ENCODE data around the gene AFG1L. TPM values are rescaled to one million over a fixed set of nuclear protein-coding genes. Genes with fewer than 3 reads are reported as not detected.
"Not testable (repeated sequence)": the region's sequence is repeated elsewhere in the genome, so short reads cannot be mapped to it uniquely, and the experiment has no call there.

The AFG1L gene
- total RNA-seq (2022) (7.2 and 10.2 TPM in 2 replicates), Bru-seq, nascent RNA (percentile 56 among the genes with signal in this experiment), BruChase-seq, experiment 1, labeled RNA remaining after a 2-hour chase (percentile 54 among the genes with signal in this experiment), BruChase-seq, experiment 2, labeled RNA remaining after a 6-hour chase (percentile 52 among the genes with signal in this experiment)
- long read RNA-seq, full-length matches to known transcripts = 4 of 10 reads
- long read RNA-seq, partial matches to known transcripts = 0 of 10 reads
- long read RNA-seq, other reads (novel, unspliced or antisense) = 6 of 10 reads

DNA sequence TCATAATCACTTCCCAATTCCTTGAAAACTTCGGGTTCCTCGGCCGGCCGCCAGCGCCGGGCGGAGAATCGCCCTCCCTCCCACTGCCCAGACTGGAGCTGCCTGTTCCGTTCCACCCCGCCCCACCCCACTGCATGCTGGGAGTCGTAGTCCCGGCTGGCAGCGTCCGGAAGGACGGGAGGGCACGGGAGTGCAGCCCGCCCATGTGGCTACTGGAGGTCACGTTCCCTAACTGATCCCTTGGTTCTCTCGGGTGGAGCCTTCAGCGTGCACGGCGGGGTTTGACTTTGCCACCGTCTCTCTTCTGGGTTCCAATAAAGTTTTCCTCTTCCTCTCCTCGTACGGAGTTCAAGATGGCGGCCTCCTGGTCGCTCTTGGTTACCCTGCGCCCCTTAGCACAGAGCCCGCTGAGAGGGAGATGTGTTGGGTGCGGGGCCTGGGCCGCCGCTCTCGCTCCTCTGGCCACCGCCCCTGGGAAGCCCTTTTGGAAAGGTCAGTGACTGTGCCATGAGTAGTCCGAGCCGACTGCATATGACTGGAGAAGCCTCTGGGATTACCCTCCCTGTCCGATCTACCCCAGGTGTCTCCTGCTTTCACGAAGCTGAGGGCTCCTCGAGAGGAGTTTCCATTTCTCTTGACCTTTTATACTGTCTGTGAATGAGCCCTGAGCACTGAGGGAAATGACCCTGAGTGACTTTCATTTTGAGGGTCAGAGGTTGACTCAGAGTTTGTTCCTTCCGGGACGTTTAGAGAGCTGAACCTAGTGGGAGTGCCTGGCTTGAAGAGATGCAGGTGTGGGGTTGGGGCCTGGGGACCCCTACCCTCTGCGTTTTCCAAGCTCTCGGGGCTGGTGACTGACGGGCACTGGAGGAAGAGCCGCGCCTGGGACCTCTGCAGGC, at the start of gene AFG1L:
TSS of gene AFG1L (plus strand) at position 328 of the 899 bp plus-strand sequence. CDS start at position 354, 26 bp downstream.
- CTCF ChIA-PET = interaction anchor here (1.5 kb wide), 1 partner anchor 197 kb away, joined by 4 read pairs; no protein-coding TSS in a partner anchor
- intact Hi-C loops (cut with micrococcal nuclease; ENCODE audit: unreplicated experiment) = loop anchor here (1.0 kb wide), 1 partner anchor 34 kb away; the partner anchor contains the start of gene SNX3
- H3K27ac Mint-ChIP-seq (ENCODE audit: unreplicated experiment) = peak within 1 kb of the TSS; percentile 99

DNA sequence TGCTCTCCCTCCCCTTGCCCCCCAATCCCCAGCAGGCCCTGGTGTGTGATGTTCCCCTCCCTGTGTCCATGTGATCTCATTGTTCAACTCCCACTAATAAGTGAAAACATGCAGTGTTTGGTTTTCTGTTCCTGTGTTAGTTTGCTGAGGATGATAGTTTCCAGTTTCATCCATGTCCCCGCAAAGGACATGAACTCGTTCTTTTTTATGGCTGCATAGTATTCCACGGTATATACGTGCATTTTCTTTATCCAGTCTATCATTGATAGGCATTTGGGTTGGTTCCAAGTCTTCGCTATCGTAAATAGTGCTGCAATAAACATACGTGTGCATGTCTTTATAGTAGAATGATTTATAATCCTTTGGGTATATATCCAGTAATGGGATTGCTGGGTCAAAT, 49.8 kb upstream of the AFG1L start:
- H3K4me3 Mint-ChIP-seq (ENCODE audit: unreplicated experiment); intact Hi-C loops (cut with micrococcal nuclease; ENCODE audit: unreplicated experiment); H3K9me3 Mint-ChIP-seq (ENCODE audit: unreplicated experiment); H3K27me3 ChIP-seq (replicated peaks; ENCODE audit: control insufficient read depth, insufficient read depth, low read length); H3K27ac Mint-ChIP-seq (ENCODE audit: unreplicated experiment); CTCF ChIA-PET; DNase-seq; H3K4me1 ChIP-seq; POLR2A ChIA-PET; H3K27me3 Mint-ChIP-seq (ENCODE audit: insufficient read depth, unreplicated experiment); H3K4me3 ChIP-seq (ENCODE audit: low read depth, low read length); H3K4me1 Mint-ChIP-seq (ENCODE audit: low read depth, unreplicated experiment); H3K36me3 ChIP-seq (ENCODE audit: control insufficient read depth, insufficient read depth, low read length); BruUV-seq (replicated peaks); H3K9me3 ChIP-seq: not testable (repeated sequence)
- H3K36me3 Mint-ChIP-seq (ENCODE audit: insufficient read depth, unreplicated experiment) = peaks cover 29% of the 10 kb centered on the region

More for the DNA sequence above, at the start of gene AFG1L:
- H3K9me3 ChIP-seq = no peaks in the 10 kb centered on the region
- no peaks in the 10 kb centered on the region for H3K4me1 Mint-ChIP-seq (ENCODE audit: low read depth, unreplicated experiment)
- peak within 1 kb of the TSS; percentile 73 for H3K4me3 ChIP-seq (ENCODE audit: low read depth, low read length)
- H3K9me3 Mint-ChIP-seq (ENCODE audit: unreplicated experiment) = no peaks in the 10 kb centered on the region
- POLR2A ChIA-PET = interaction anchor here (0.5 to 1.1 kb wide), 7 partner anchors 29 to 337 kb away, joined by 3 to 13 read pairs (median 5); partner anchors contain the start of genes SEC63 and SNX3
- TSS peak; percentile 62 for BruUV-seq (replicated peaks)
- DNase-seq = peak; percentile 93 to 95
- H3K36me3 ChIP-seq (ENCODE audit: control insufficient read depth, insufficient read depth, low read length) = no peaks in the 10 kb centered on the region
- H3K4me1 ChIP-seq = no peaks in the 10 kb centered on the region; the same call in 1 of the 2 replicates
- H3K36me3 Mint-ChIP-seq (ENCODE audit: insufficient read depth, unreplicated experiment) = peaks cover 16% of the 10 kb centered on the region
- H3K4me3 Mint-ChIP-seq (ENCODE audit: unreplicated experiment) = peak within 1 kb of the TSS; percentile 99
- no peaks in the 10 kb centered on the region for H3K27me3 Mint-ChIP-seq (ENCODE audit: insufficient read depth, unreplicated experiment)
- H3K27me3 ChIP-seq (replicated peaks; ENCODE audit: control insufficient read depth, insufficient read depth, low read length) = no peaks in the 10 kb centered on the region
- TF ChIP-seq, protein P1, sequence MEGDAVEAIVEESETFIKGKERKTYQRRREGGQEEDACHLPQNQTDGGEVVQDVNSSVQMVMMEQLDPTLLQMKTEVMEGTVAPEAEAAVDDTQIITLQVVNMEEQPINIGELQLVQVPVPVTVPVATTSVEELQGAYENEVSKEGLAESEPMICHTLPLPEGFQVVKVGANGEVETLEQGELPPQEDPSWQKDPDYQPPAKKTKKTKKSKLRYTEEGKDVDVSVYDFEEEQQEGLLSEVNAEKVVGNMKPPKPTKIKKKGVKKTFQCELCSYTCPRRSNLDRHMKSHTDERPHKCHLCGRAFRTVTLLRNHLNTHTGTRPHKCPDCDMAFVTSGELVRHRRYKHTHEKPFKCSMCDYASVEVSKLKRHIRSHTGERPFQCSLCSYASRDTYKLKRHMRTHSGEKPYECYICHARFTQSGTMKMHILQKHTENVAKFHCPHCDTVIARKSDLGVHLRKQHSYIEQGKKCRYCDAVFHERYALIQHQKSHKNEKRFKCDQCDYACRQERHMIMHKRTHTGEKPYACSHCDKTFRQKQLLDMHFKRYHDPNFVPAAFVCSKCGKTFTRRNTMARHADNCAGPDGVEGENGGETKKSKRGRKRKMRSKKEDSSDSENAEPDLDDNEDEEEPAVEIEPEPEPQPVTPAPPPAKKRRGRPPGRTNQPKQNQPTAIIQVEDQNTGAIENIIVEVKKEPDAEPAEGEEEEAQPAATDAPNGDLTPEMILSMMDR (IDR thresholded peaks at IDR 0.05; ENCODE audit: insufficient read depth in 1 of 2, low read depth in 1 of 2, low read length in 1 of 2, severe bottlenecking in 1 of 2, unreplicated experiment in 1 of 2) = no peak

DNA sequence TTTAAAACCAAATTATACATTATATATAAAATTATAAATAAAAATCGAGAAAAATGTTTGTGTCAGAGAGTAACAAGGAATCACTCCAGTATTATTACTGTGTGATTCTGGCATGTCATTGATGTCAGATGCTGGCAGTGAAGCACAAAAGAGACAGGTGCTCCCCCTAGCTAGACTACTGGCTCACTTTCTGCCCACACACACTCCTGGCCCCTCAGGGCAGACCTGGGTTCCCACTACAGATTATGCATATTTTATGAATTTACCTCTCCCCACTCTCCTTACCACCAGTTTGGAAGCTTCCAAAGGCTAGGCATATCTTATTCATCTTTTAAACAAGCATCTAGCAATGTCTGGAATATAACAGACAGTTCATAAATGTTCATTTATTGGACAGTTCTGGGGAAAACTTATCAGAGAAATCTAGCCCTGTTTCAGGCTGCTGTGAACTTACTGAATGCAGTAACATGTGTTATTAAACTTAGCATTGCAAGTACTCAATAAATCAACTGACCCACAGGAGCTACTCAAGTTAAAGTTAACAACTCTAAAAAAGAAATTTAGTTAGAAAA, 46.8 kb upstream of the AFG1L start:
- Mint-ChIP-seq H3K36me3 (ENCODE audit: insufficient read depth, unreplicated experiment) (peaks cover 18% of the 10 kb centered on the region), H3K27ac (ENCODE audit: unreplicated experiment) (no peak overlapping the region), H3K4me3 (ENCODE audit: unreplicated experiment) (no peak overlapping the region), H3K4me1 (ENCODE audit: low read depth, unreplicated experiment) (peaks cover 9% of the 10 kb centered on the region), H3K27me3 (ENCODE audit: insufficient read depth, unreplicated experiment) (no peaks in the 10 kb centered on the region), H3K9me3 (ENCODE audit: unreplicated experiment) (no peaks in the 10 kb centered on the region)
- no peak for DNase-seq
- intact Hi-C loops (cut with micrococcal nuclease; ENCODE audit: unreplicated experiment) = no loop called here
- Histone ChIP-seq H3K4me1 (no peaks in the 10 kb centered on the region), H3K36me3 (ENCODE audit: control insufficient read depth, insufficient read depth, low read length) (no peaks in the 10 kb centered on the region), H3K27me3 (replicated peaks; ENCODE audit: control insufficient read depth, insufficient read depth, low read length) (no peaks in the 10 kb centered on the region), H3K9me3 (no peaks in the 10 kb centered on the region), H3K4me3 (ENCODE audit: low read depth, low read length) (no peak overlapping the region)
- ChIA-PET POLR2A (interaction anchor here (0.6 to 0.7 kb wide), 2 partner anchors 14 to 83 kb away, joined by 3 to 4 read pairs; no protein-coding TSS in a partner anchor), CTCF (interaction anchor here (1.1 kb wide), 1 partner anchor 244 kb away, joined by 3 read pairs; no protein-coding TSS in a partner anchor)
- BruUV-seq (replicated peaks) = no TSS peak
- TF ChIP-seq, protein P1 (IDR thresholded peaks at IDR 0.05; ENCODE audit: insufficient read depth in 1 of 2, low read depth in 1 of 2, low read length in 1 of 2, severe bottlenecking in 1 of 2, unreplicated experiment in 1 of 2) = no peak
